Right lobe of liver (tissue), 6 donors: Measurements from ENCODE around the gene SYNGAP1. TPM values are rescaled to one million over a fixed set of nuclear protein-coding genes. Genes with fewer than 3 reads are reported as not detected.
"Not testable (repeated sequence)": the region's sequence is repeated elsewhere in the genome, so short reads cannot be mapped to it uniquely, and the experiment has no call there.

Experiments used
- ATAC-seq, 4 donors: fragments of 200-7000 bp; cut with Tn5 transposase; one replicate each; pipeline ENCODE4 v1.9.1; 2020; ENCODE audit warnings: mild to moderate bottlenecking in 4 of 4, moderate library complexity in 4 of 4
- DNase-seq, 3 donors: peaks; one replicate each; pipeline ENCODE4 v3.0.0-alpha.2; 2020
- H3K27ac ChIP-seq, 3 donors: fragments of 200-600 bp; one replicate each; pipeline ENCODE4 v1.8.0; 2022
- H3K27me3 ChIP-seq, 2 donors: fragments of 200-600 bp; one replicate each; pipeline ENCODE4 v1.8.0; 2022
- H3K36me3 ChIP-seq, 4 donors: fragments of 200-600 bp; sonication (generic) in 1 of 4; one replicate each; pipeline versions ENCODE4 v1.5.1 to v1.8.0; 2017 to 2022; ENCODE audit warnings: control low read depth in 1 of 4
- H3K4me1 ChIP-seq, 4 donors: fragments of 200-600 bp; sonication (generic) in 1 of 4; one replicate each; pipeline versions ENCODE4 v1.5.1 to v1.8.0; 2017 to 2022; ENCODE audit warnings: control low read depth in 1 of 4
- H3K4me3 ChIP-seq, 3 donors: fragments of 200-600 bp; one replicate each; pipeline ENCODE4 v1.8.0; 2022
- H3K9me3 ChIP-seq, 4 donors: fragments of 200-600 bp; sonication (generic) in 1 of 4; one replicate each; pipeline versions ENCODE4 v1.5.1 to v1.8.0; 2017 to 2022; ENCODE audit warnings: control low read depth in 1 of 4
- CTCF ChIP-seq, 4 donors: fragments of 200-600 bp in 3 of 4; fragments of 450-650 bp in 1 of 4; IDR thresholded peaks; one replicate each; pipeline versions ENCODE4 v1.5.1 to v1.8.0; 2016 to 2022; ENCODE audit warnings: antibody characterized with exemption in 4 of 4, mild to moderate bottlenecking in 2 of 4
- POLR2A ChIP-seq: fragments of 450-650 bp; IDR thresholded peaks from one replicate; pipeline ENCODE4 v1.6.1; 2017; ENCODE audit warnings: antibody characterized with exemption, mild to moderate bottlenecking
- WGBS: methylation state at CpG from one replicate; pipeline ENCODE4 v1.1.6; 2018; ENCODE audit warnings: low coverage, low lambda C conversion rate; ENCODE audit not compliant: insufficient coverage; ENCODE audit errors: missing lambda C conversion rate; 5-methylcytosine and 5-hydroxymethylcytosine counted together
- intact Hi-C, 2 donors: fragments of 100-400 bp; cut with DNase I; formaldehyde crosslinking; loops; one replicate each; pipeline versions ENCODE4 v1.11.2 to v1.14.1; 2022
- total RNA-seq, 6 experiments: library from RNA; depleted of rRNA in 2 of 6; stranded (reverse); fragments of >200 nt in 2 of 6; fragmentation: NEBNext Ultra II Directional in 3 of 6; extraction: Animal tissue kit (Norgen Biotek cat#: 25700) in 3 of 6; gene quantifications; one replicate each; pipeline versions ENCODE4 v1.1.0 to v1.2.4, GENCODE V29; 2016 to 2023
- donor health status: DM: no; HTN: yes; CAD: no.
- donor health status: DM: no; HTN: no; CAD: no.
- donor health status: DM: no; HTN: no; CAD: no.
- donor health status: DM: no; HTN: yes; CAD: no.
- donor health status: DM: no; HTN: yes; CAD: no.

SYNGAP1 gene
- total RNA-seq, 6 experiments from 2014 or later = 1.8 to 4.1 (median 2.8) TPM

GRCh38 chr6:33481192-33481591, 61.3 kb downstream of the SYNGAP1 start:
- Histone ChIP-seq H3K36me3 (no peaks in the 10 kb centered on the region), H3K4me3 (no peak overlapping the region), H3K27me3 (no peaks in the 10 kb centered on the region), H3K9me3 (no peaks in the 10 kb centered on the region), H3K4me1 (no peaks in the 10 kb centered on the region), H3K27ac (no peak overlapping the region)
- ATAC-seq (no peak), DNase-seq (no peak)
- no peak for TF ChIP-seq CTCF (IDR thresholded peaks at IDR 0.05)
- 58% methylated on average over 1 of the region's 1 CpG for WGBS
- intact Hi-C loops = no loop called here

- DNase-seq, H3K4me3 ChIP-seq, H3K4me1 ChIP-seq, ATAC-seq, H3K27me3 ChIP-seq, H3K27ac ChIP-seq, intact Hi-C loops, H3K36me3 ChIP-seq, H3K9me3 ChIP-seq: not testable (repeated sequence)
- WGBS = 87% methylated on average over 5 of the region's 5 CpGs
Measured at GRCh38 chr6:33482620-33483019, 62.8 kb downstream of the SYNGAP1 start.

GRCh38 chr6:33483678-33484077, 63.8 kb downstream of the SYNGAP1 start:
- intact Hi-C loops = no loop called here
- Histone ChIP-seq H3K9me3 (no peaks in the 10 kb centered on the region), H3K4me3 (no peak overlapping the region), H3K36me3 (no peaks in the 10 kb centered on the region), H3K27me3 (no peaks in the 10 kb centered on the region), H3K27ac (no peak overlapping the region), H3K4me1 (no peaks in the 10 kb centered on the region)
- ATAC-seq = no peak
- no peak for DNase-seq
- TF ChIP-seq CTCF (IDR thresholded peaks at IDR 0.05) (no peak), POLR2A (no peak)
- WGBS = 52% methylated on average over 2 of the region's 3 CpGs

- intact Hi-C loops, H3K4me1 ChIP-seq, H3K36me3 ChIP-seq, H3K27me3 ChIP-seq, ATAC-seq, H3K4me3 ChIP-seq, DNase-seq, H3K27ac ChIP-seq, H3K9me3 ChIP-seq: not testable (repeated sequence)
- WGBS = 26% methylated on average over 2 of the region's 6 CpGs
Measured at GRCh38 chr6:33484673-33485262, 64.9 kb downstream of the SYNGAP1 start.

GRCh38 chr6:33485680-33486079, 65.8 kb downstream of the SYNGAP1 start:
- no CpG with 5 or more reads among the region's 25 CpGs for WGBS

GRCh38 chr6:33488339-33488738, 68.5 kb downstream of the SYNGAP1 start:
- no peaks in the 10 kb centered on the region for H3K4me1 ChIP-seq
- no peaks in the 10 kb centered on the region for H3K27me3 ChIP-seq
- intact Hi-C loops = no loop called here
- H3K9me3 ChIP-seq = no peaks in the 10 kb centered on the region
- TF ChIP-seq POLR2A (no peak), CTCF (IDR thresholded peaks at IDR 0.05) (no peak)
- WGBS = 49% methylated on average over 7 of the region's 7 CpGs
- H3K27ac ChIP-seq = no peak overlapping the region
- H3K4me3 ChIP-seq = no peak overlapping the region
- DNase-seq = no peak
- ATAC-seq = no peak
- H3K36me3 ChIP-seq = no peaks in the 10 kb centered on the region

More at GRCh38 chr6:33485680-33486079, 65.8 kb downstream of the SYNGAP1 start:
- intact Hi-C loops, H3K27me3 ChIP-seq, ATAC-seq, H3K36me3 ChIP-seq, DNase-seq, H3K9me3 ChIP-seq, H3K27ac ChIP-seq, H3K4me1 ChIP-seq, H3K4me3 ChIP-seq: not testable (repeated sequence)
